ENCODE results near the gene MACIR. TPM values are rescaled to one million over a fixed set of nuclear protein-coding genes. Genes with fewer than 3 reads are reported as not detected.

Gene MACIR
- total and polyA plus RNA-seq, 2 donors (not counting 3 experiments of a cell fraction or from before 2014, with no cell fraction given): 4.0 to 9.3 TPM

- H3K4me1 ChIP-seq (ENCODE audit: control insufficient read depth, extremely low read depth, insufficient read depth, low read length): no peaks in the 10 kb centered on the region
- BruUV-seq (replicated peaks): no TSS peak
- H3K4me2 ChIP-seq (ENCODE audit: insufficient read depth, low read length): no peak overlapping the region
- DNase-seq (ENCODE audit: low read depth, low spot score) (no peak), FAIRE-seq (no peak)
- no peaks in the 10 kb centered on the region for H3K9me3 ChIP-seq (replicated peaks; ENCODE audit: control insufficient read depth, insufficient read depth, low read length)
- H3K27me3 ChIP-seq (ENCODE audit: control insufficient read depth in 2 of 2, insufficient read depth in 2 of 2, low read length in 2 of 2): peaks cover 2 to 11% of the 10 kb centered on the region in 2 experiments
- TF ChIP-seq CTCF (IDR thresholded peaks at IDR 0.05; ENCODE audit: extremely low read depth in 1 of 2, insufficient read depth in 1 of 2, low read depth in 1 of 2, low read length in 2 of 2): no peak
- TF ChIP-seq FOS (IDR thresholded peaks at IDR 0.05; ENCODE audit: borderline replicate concordance, insufficient read depth, low read length): no peak
- no peak for TF ChIP-seq GATA2 (IDR thresholded peaks at IDR 0.05; ENCODE audit: insufficient read depth, insufficient read length, low read depth, low read length)
- TF ChIP-seq POLR2A (IDR thresholded peaks at IDR 0.05; ENCODE audit: low read depth, low read length): no peak
- ChIA-PET POLR2A (no interaction called here), CTCF (interaction anchor here (1.2 to 1.5 kb wide), 2 partner anchors 11 to 232 kb away, joined by 3 to 5 read pairs; no protein-coding TSS in a partner anchor)
- no peaks in the 10 kb centered on the region for H3K36me3 ChIP-seq (ENCODE audit: control insufficient read depth in 2 of 2, extremely low read depth in 1 of 2, insufficient read depth in 2 of 2, low read length in 2 of 2)
- no peak overlapping the region for H3K9ac ChIP-seq (replicated peaks; ENCODE audit: extremely low read depth, insufficient read depth, low read length)
- no peaks in the 10 kb centered on the region for H3K79me2 ChIP-seq (ENCODE audit: control insufficient read depth, insufficient read depth, low read length)
- no peaks in the 10 kb centered on the region for H3K9me1 ChIP-seq (replicated peaks; ENCODE audit: control insufficient read depth, extremely low read depth, insufficient read depth, low read length)
- dilution Hi-C loops (cut with MboI; ENCODE audit: extremely low pct_ligation_motif_present, low sequenced_read_pairs): no loop called here
- H3K4me3 ChIP-seq (replicated peaks in 1 of 3; ENCODE audit: insufficient read depth in 1 of 3, low read depth in 1 of 3, low read length in 3 of 3): no peak overlapping the region
- intact Hi-C loops (cut with micrococcal nuclease): no loop called here
- H2AFZ ChIP-seq (ENCODE audit: low read depth, low read length): no peak overlapping the region
- H3K27ac ChIP-seq (ENCODE audit: insufficient read depth, low read depth, low read length): no peak overlapping the region
- H4K20me1 ChIP-seq (replicated peaks; ENCODE audit: control insufficient read depth, extremely low read depth, insufficient read depth, low read length): no peaks in the 10 kb centered on the region
Observed at GRCh38 chr5:103243665-103244064, 14.9 kb upstream of the MACIR start.

GRCh38 chr5:103244398-103244797 is 14.2 kb upstream of the MACIR start:
- CTCF ChIA-PET: interaction anchor here (1.2 kb wide), 1 partner anchor 231 kb away, joined by 3 read pairs; no protein-coding TSS in a partner anchor
- Histone ChIP-seq H3K27ac (ENCODE audit: insufficient read depth, low read depth, low read length) (no peak overlapping the region), H3K79me2 (ENCODE audit: control insufficient read depth, insufficient read depth, low read length) (no peaks in the 10 kb centered on the region), H3K9ac (replicated peaks; ENCODE audit: extremely low read depth, insufficient read depth, low read length) (no peak overlapping the region), H2AFZ (ENCODE audit: low read depth, low read length) (no peak overlapping the region), H3K9me1 (replicated peaks; ENCODE audit: control insufficient read depth, extremely low read depth, insufficient read depth, low read length) (no peaks in the 10 kb centered on the region), H3K4me2 (ENCODE audit: insufficient read depth, low read length) (no peak overlapping the region), H3K4me3 (replicated peaks in 1 of 3; ENCODE audit: insufficient read depth in 1 of 3, low read depth in 1 of 3, low read length in 3 of 3) (no peak overlapping the region), H3K27me3 (ENCODE audit: control insufficient read depth in 2 of 2, insufficient read depth in 2 of 2, low read length in 2 of 2) (peaks cover 2 to 11% of the 10 kb centered on the region in 2 experiments), H3K4me1 (ENCODE audit: control insufficient read depth, extremely low read depth, insufficient read depth, low read length) (no peaks in the 10 kb centered on the region), H4K20me1 (replicated peaks; ENCODE audit: control insufficient read depth, extremely low read depth, insufficient read depth, low read length) (no peaks in the 10 kb centered on the region), H3K9me3 (replicated peaks; ENCODE audit: control insufficient read depth, insufficient read depth, low read length) (no peaks in the 10 kb centered on the region), H3K36me3 (ENCODE audit: control insufficient read depth in 2 of 2, extremely low read depth in 1 of 2, insufficient read depth in 2 of 2, low read length in 2 of 2) (no peaks in the 10 kb centered on the region)
- DNase-seq (ENCODE audit: low read depth, low spot score): no peak
- intact Hi-C loops (cut with micrococcal nuclease) (no loop called here), dilution Hi-C loops (cut with MboI; ENCODE audit: extremely low pct_ligation_motif_present, low sequenced_read_pairs) (no loop called here)
- TF ChIP-seq MYC (IDR thresholded peaks at IDR 0.05; ENCODE audit: low read depth, low read length) (no peak), EZH2 (IDR thresholded peaks at IDR 0.05; ENCODE audit: borderline replicate concordance, low read depth, low read length, severe bottlenecking) (no peak), POLR2A (IDR thresholded peaks at IDR 0.05; ENCODE audit: low read depth, low read length) (no peak)
- BruUV-seq (replicated peaks): no TSS peak
- FAIRE-seq: no peak
- POLR2A ChIA-PET: no interaction called here
